ENCODE measurements around the gene S100A3. TPM values are rescaled to one million over a fixed set of nuclear protein-coding genes. Genes with fewer than 3 reads are reported as not detected.

S100A3 gene
- total and polyA plus RNA-seq, 2 of the 13 experiments (the other 11 are each of a cell fraction or from before 2014, with no cell fraction given), result 2.5 to 4.5 TPM

- TF ChIP-seq ZNF101 (CRISPR knock-in tag; IDR thresholded peaks at IDR 0.05; ENCODE audit: borderline replicate concordance, low read depth) (no peak), SOX13 (IDR thresholded peaks at IDR 0.05) (no peak), SOX13 (CRISPR knock-in tag; conservative IDR thresholded peaks at IDR 0.05 in 1 of 2, IDR thresholded peaks at IDR 0.05 in 1 of 2) (peak in 1 of 2 experiments; percentile 51; a peak in 1 of 4 replicates), DMTF1 (CRISPR knock-in tag; IDR thresholded peaks at IDR 0.05) (no peak), JARID2 (CRISPR knock-in tag; IDR thresholded peaks at IDR 0.05; ENCODE audit: insufficient replicate concordance) (no peak), ZNF737 (CRISPR knock-in tag; IDR thresholded peaks at IDR 0.05; ENCODE audit: borderline replicate concordance) (no peak), ZNF564 (CRISPR knock-in tag; IDR thresholded peaks at IDR 0.05) (peak; percentile 60; the same call in 1 of the 2 replicates), ZNF17 (CRISPR knock-in tag; IDR thresholded peaks at IDR 0.05) (no peak), ZNF749 (CRISPR knock-in tag; IDR thresholded peaks at IDR 0.05; ENCODE audit: borderline replicate concordance) (no peak), ARID4A (CRISPR knock-in tag; IDR thresholded peaks at IDR 0.05; ENCODE audit: borderline replicate concordance) (peak; percentile 22; the same call in 1 of the 2 replicates), ZFP36L2 (CRISPR knock-in tag; IDR thresholded peaks at IDR 0.05) (no peak), ARID2 (CRISPR knock-in tag; IDR thresholded peaks at IDR 0.05; ENCODE audit: borderline replicate concordance) (no peak), ZBTB7B (CRISPR knock-in tag; IDR thresholded peaks at IDR 0.05) (no peak), ZNF510 (CRISPR knock-in tag; IDR thresholded peaks at IDR 0.05; ENCODE audit: low read depth) (no peak)
- TF ChIP-seq, protein P1, sequence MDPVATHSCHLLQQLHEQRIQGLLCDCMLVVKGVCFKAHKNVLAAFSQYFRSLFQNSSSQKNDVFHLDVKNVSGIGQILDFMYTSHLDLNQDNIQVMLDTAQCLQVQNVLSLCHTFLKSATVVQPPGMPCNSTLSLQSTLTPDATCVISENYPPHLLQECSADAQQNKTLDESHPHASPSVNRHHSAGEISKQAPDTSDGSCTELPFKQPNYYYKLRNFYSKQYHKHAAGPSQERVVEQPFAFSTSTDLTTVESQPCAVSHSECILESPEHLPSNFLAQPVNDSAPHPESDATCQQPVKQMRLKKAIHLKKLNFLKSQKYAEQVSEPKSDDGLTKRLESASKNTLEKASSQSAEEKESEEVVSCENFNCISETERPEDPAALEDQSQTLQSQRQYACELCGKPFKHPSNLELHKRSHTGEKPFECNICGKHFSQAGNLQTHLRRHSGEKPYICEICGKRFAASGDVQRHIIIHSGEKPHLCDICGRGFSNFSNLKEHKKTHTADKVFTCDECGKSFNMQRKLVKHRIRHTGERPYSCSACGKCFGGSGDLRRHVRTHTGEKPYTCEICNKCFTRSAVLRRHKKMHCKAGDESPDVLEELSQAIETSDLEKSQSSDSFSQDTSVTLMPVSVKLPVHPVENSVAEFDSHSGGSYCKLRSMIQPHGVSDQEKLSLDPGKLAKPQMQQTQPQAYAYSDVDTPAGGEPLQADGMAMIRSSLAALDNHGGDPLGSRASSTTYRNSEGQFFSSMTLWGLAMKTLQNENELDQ (CRISPR knock-in tag; IDR thresholded peaks at IDR 0.05; ENCODE audit: borderline replicate concordance), result no peak
- TF ChIP-seq, protein P2, sequence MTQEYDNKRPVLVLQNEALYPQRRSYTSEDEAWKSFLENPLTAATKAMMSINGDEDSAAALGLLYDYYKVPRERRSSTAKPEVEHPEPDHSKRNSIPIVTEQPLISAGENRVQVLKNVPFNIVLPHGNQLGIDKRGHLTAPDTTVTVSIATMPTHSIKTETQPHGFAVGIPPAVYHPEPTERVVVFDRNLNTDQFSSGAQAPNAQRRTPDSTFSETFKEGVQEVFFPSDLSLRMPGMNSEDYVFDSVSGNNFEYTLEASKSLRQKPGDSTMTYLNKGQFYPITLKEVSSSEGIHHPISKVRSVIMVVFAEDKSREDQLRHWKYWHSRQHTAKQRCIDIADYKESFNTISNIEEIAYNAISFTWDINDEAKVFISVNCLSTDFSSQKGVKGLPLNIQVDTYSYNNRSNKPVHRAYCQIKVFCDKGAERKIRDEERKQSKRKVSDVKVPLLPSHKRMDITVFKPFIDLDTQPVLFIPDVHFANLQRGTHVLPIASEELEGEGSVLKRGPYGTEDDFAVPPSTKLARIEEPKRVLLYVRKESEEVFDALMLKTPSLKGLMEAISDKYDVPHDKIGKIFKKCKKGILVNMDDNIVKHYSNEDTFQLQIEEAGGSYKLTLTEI (CRISPR knock-in tag; conservative IDR thresholded peaks at IDR 0.05), result no peak
Measured at GRCh38 chr1:153545067-153546055, 3.7 kb downstream of the S100A3 start, which contains the start of gene S100A4 (continued).

All from HepG2 (cell line).